ENCODE measurements around the gene SLCO3A1.

- no peak for TF ChIP-seq POLR2A (IDR thresholded peaks at IDR 0.05)
- no peak for TF ChIP-seq POLR2AphosphoS5 (IDR thresholded peaks at IDR 0.05)
- no peak for TF ChIP-seq EP300 (IDR thresholded peaks at IDR 0.05)
These were observed 209.0 kb downstream of the SLCO3A1 start for GRCh38 chr15:92062505-92062904.
